Endothelial cell of umbilical vein (primary cell): ENCODE measurements around the gene ALOXE3. TPM values are rescaled to one million over a fixed set of nuclear protein-coding genes. Genes with fewer than 3 reads are reported as not detected.

Experiments
- BruUV-seq: library from RNA; stranded (reverse); fragments of 400-500 nt; replicated peaks from 2 replicates; lab custom pipeline; 2021; lab: Mats Ljungman, UMichigan
- CTCF ChIA-PET: fragments of 300-600, 350-600 bp; sonication (Branson Sonifier 250); formaldehyde crosslinking; loops from one replicate; lab custom pipeline; 2021; ENCODE audit warnings: antibody characterized with exemption, inconsistent platforms; lab: Charles Lee
- POLR2A ChIA-PET: fragments of 300-600, 350-600 bp; sonication (Branson Sonifier 250); formaldehyde crosslinking; loops from one replicate; lab custom pipeline; 2021; ENCODE audit warnings: antibody characterized with exemption, inconsistent platforms; lab: Charles Lee
- DNase-seq: peaks from one replicate; pipeline ENCODE4 v3.0.0-alpha.2; 2011; ENCODE audit warnings: low read depth, low spot score
- FAIRE-seq: peaks from 2 replicates; lab custom pipeline; 2011; peaks lifted over from hg19 to GRCh38; lab: Jason Lieb, UNC
- H2AFZ ChIP-seq: 2 replicates; pipeline ENCODE4 v1.6.0; 2012; ENCODE audit warnings: low read depth, low read length, control low read depth, inconsistent platforms
- H3K27ac ChIP-seq: 2 replicates; pipeline ENCODE4 v1.5.1; 2011; ENCODE audit warnings: low read depth, mild to moderate bottlenecking, control low read depth, low read length, moderate library complexity; ENCODE audit not compliant: insufficient read depth
- H3K27me3 ChIP-seq, 2 experiments: 2 replicates each; pipeline versions ENCODE4 v1.6.0 to v1.6.1; 2011; ENCODE audit warnings: low read length in 2 of 2, mixed read lengths in 1 of 2; ENCODE audit not compliant: control insufficient read depth in 2 of 2, insufficient read depth in 2 of 2
- H3K36me3 ChIP-seq, 2 experiments: 2 replicates in 1 of 2; 3 replicates in 1 of 2; pipeline ENCODE4 v1.5.1; 2011; ENCODE audit warnings: low read length in 2 of 2, mild to moderate bottlenecking in 1 of 2, moderate library complexity in 1 of 2; ENCODE audit not compliant: control insufficient read depth in 2 of 2, insufficient read depth in 2 of 2; ENCODE audit errors: extremely low read depth in 1 of 2
- H3K4me1 ChIP-seq: 3 replicates; pipeline ENCODE4 v1.5.1; 2011; ENCODE audit warnings: mild to moderate bottlenecking, low read length; ENCODE audit not compliant: control insufficient read depth, insufficient read depth; ENCODE audit errors: extremely low read depth
- H3K4me2 ChIP-seq: 2 replicates; pipeline ENCODE4 v1.6.1; 2011; ENCODE audit warnings: low read length, control low read depth, mixed read lengths; ENCODE audit not compliant: insufficient read depth
- H3K4me3 ChIP-seq, 3 experiments: fragments of 200-600 bp in 1 of 3; sonication (generic), shearing (Covaris generic) in 1 of 3; replicated peaks in 1 of 3; 2 replicates each; pipeline ENCODE4 v1.5.1; 2011 to 2016; ENCODE audit warnings: control low read depth in 3 of 3, low read length in 3 of 3, mild to moderate bottlenecking in 2 of 3, inconsistent platforms in 1 of 3, low read depth in 1 of 3, moderate library complexity in 1 of 3; ENCODE audit not compliant: insufficient read depth in 1 of 3
- H3K79me2 ChIP-seq: 2 replicates; pipeline ENCODE4 v1.6.0; 2012; ENCODE audit warnings: low read length, inconsistent platforms; ENCODE audit not compliant: control insufficient read depth, insufficient read depth
- H3K9ac ChIP-seq: replicated peaks from 2 replicates; pipeline ENCODE3; 2011; ENCODE audit warnings: low read length, control low read depth; ENCODE audit not compliant: insufficient read depth; ENCODE audit errors: extremely low read depth
- H3K9me1 ChIP-seq: replicated peaks from 3 replicates; pipeline ENCODE4 v1.6.0; 2011; ENCODE audit warnings: mild to moderate bottlenecking, low read length; ENCODE audit not compliant: control insufficient read depth, insufficient read depth; ENCODE audit errors: extremely low read depth
- H3K9me3 ChIP-seq: replicated peaks from 2 replicates; pipeline ENCODE4 v1.5.1; 2012; ENCODE audit warnings: low read length, inconsistent platforms; ENCODE audit not compliant: control insufficient read depth, insufficient read depth
- H4K20me1 ChIP-seq: replicated peaks from 2 replicates; pipeline ENCODE3; 2011; ENCODE audit warnings: mild to moderate bottlenecking, low read length; ENCODE audit not compliant: control insufficient read depth, insufficient read depth; ENCODE audit errors: extremely low read depth
- EZH2 ChIP-seq: IDR thresholded peaks from 2 replicates; pipeline ENCODE4 v1.6.1; 2012; ENCODE audit warnings: borderline replicate concordance, low read depth, mild to moderate bottlenecking, moderate library complexity, low read length, inconsistent platforms; ENCODE audit not compliant: severe bottlenecking
- FOS ChIP-seq: IDR thresholded peaks from 2 replicates; pipeline ENCODE4 v1.6.1; 2011; ENCODE audit warnings: mild to moderate bottlenecking, low read length, moderate library complexity, borderline replicate concordance; ENCODE audit not compliant: insufficient read depth
- GATA2 ChIP-seq: IDR thresholded peaks from 2 replicates; pipeline ENCODE4 v1.7.0; 2011; ENCODE audit warnings: low read depth, mild to moderate bottlenecking, moderate library complexity, mixed read lengths, low read length; ENCODE audit not compliant: insufficient read length, insufficient read depth
- JUN ChIP-seq: IDR thresholded peaks from 2 replicates; pipeline ENCODE4 v1.6.1; 2011; ENCODE audit warnings: borderline replicate concordance, low read depth; ENCODE audit not compliant: insufficient read length, insufficient read depth
- MAX ChIP-seq: IDR thresholded peaks from 2 replicates; pipeline ENCODE4 v1.6.1; 2011; ENCODE audit not compliant: insufficient read depth, insufficient read length
- MYC ChIP-seq: IDR thresholded peaks from one replicate; pipeline ENCODE4 v1.6.1; 2011; ENCODE audit warnings: mild to moderate bottlenecking, low read depth, low read length
- POLR2A ChIP-seq: IDR thresholded peaks from 2 replicates; pipeline ENCODE4 v1.6.1; 2012; ENCODE audit warnings: low read depth, mild to moderate bottlenecking, control low read depth, low read length
- POLR2AphosphoS5 ChIP-seq: IDR thresholded peaks from 2 replicates; pipeline ENCODE4 v1.6.1; 2012; ENCODE audit warnings: low read depth, mild to moderate bottlenecking, control low read depth, low read length, moderate library complexity; ENCODE audit not compliant: insufficient read depth
- dilution Hi-C: fragments of 300-500 bp; cut with MboI; formaldehyde crosslinking; loops from one replicate; pipeline ENCODE4 v1.15.0; 2019; ENCODE audit warnings: low sequenced_read_pairs; ENCODE audit not compliant: extremely low pct_ligation_motif_present
- intact Hi-C: fragments of 100-400 bp; cut with micrococcal nuclease; formaldehyde crosslinking; loops from one replicate; pipeline ENCODE4 v1.10.0; 2022
- polyA plus RNA-seq, 4 experiments: library from polyadenylated mRNA; depleted of rRNA in 3 of 4; stranded (reverse) in 3 of 4; unstranded in 1 of 4; fragments of >200 nt; gene quantifications; 2 replicates each; pipeline versions ENCODE4 v1.2.1 to v1.2.3, GENCODE V29; 2011 to 2012; ENCODE audit warnings: missing spikeins in 1 of 4
- total RNA-seq: library from RNA; stranded (reverse); gene quantifications from 2 replicates; pipeline ENCODE4 v1.2.3, GENCODE V29; 2021
- TF ChIP-seq, protein P1 (sequence below), 2 donors: IDR thresholded peaks; 1 replicate in 1 of 2; 2 replicates in 1 of 2; pipeline ENCODE4 v1.5.1; 2011; ENCODE audit warnings: low read length in 2 of 2, mild to moderate bottlenecking in 2 of 2, moderate library complexity in 2 of 2, control low read depth in 1 of 2, inconsistent platforms in 1 of 2, low read depth in 1 of 2; ENCODE audit not compliant: insufficient read depth in 1 of 2; ENCODE audit errors: extremely low read depth in 1 of 2

The ALOXE3 gene
- total and polyA plus RNA-seq, 2 donors (not counting 3 experiments of a cell fraction or from before 2014, with no cell fraction given), result 0.01 TPM; not detected in 1

GRCh38 chr17:8091033-8091687 lies 27.2 kb downstream of the ALOXE3 start:
- Histone ChIP-seq H3K36me3 (no peaks in the 10 kb centered on the region), H3K9me3 (no peaks in the 10 kb centered on the region), H3K9ac (no peak overlapping the region), H3K79me2 (no peaks in the 10 kb centered on the region), H3K27me3 (peaks cover 2 to 12% of the 10 kb centered on the region in 2 experiments), H3K4me3 (no peak overlapping the region), H3K4me1 (no peaks in the 10 kb centered on the region), H3K9me1 (no peaks in the 10 kb centered on the region), H2AFZ (no peak overlapping the region), H3K27ac (no peak overlapping the region), H3K4me2 (no peak overlapping the region), H4K20me1 (no peaks in the 10 kb centered on the region)
- FAIRE-seq (no peak), DNase-seq (no peak)
- POLR2A ChIA-PET, result no interaction called here
- BruUV-seq, result no TSS peak
- CTCF ChIA-PET, result interaction anchor here (0.6 to 13.4 kb wide), 8 partner anchors 10 to 147 kb away, joined by 3 to 167 read pairs (median 26); partner anchors contain the start of gene ALOXE3
- TF ChIP-seq FOS (no peak), JUN (no peak), POLR2A (no peak), GATA2 (no peak), MYC (no peak), POLR2AphosphoS5 (no peak), EZH2 (no peak), MAX (no peak)
- TF ChIP-seq, protein P1, sequence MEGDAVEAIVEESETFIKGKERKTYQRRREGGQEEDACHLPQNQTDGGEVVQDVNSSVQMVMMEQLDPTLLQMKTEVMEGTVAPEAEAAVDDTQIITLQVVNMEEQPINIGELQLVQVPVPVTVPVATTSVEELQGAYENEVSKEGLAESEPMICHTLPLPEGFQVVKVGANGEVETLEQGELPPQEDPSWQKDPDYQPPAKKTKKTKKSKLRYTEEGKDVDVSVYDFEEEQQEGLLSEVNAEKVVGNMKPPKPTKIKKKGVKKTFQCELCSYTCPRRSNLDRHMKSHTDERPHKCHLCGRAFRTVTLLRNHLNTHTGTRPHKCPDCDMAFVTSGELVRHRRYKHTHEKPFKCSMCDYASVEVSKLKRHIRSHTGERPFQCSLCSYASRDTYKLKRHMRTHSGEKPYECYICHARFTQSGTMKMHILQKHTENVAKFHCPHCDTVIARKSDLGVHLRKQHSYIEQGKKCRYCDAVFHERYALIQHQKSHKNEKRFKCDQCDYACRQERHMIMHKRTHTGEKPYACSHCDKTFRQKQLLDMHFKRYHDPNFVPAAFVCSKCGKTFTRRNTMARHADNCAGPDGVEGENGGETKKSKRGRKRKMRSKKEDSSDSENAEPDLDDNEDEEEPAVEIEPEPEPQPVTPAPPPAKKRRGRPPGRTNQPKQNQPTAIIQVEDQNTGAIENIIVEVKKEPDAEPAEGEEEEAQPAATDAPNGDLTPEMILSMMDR (IDR thresholded peaks at IDR 0.05; ENCODE audit: extremely low read depth in 1 of 2, insufficient read depth in 1 of 2, low read depth in 1 of 2, low read length in 2 of 2), result no peak
- dilution Hi-C loops (no loop called here), intact Hi-C loops (no loop called here)
